GM21381 (cell line): ENCODE measurements around the gene ARID1B.

ENCODE experiments used
- ATAC-seq: cut with Tn5 transposase; IDR thresholded peaks from one replicate; pipeline ENCODE4 v1.9.1; 2021; ENCODE audit warnings: mild to moderate bottlenecking, moderate library complexity; ENCODE audit not compliant: unreplicated experiment

The ARID1B gene

GRCh38 chr6:157249826-157250225 is 472.6 kb downstream of the ARID1B start:
- ATAC-seq: no peak

- ATAC-seq: no peak
Measured at GRCh38 chr6:157251586-157252247, 474.5 kb downstream of the ARID1B start.

- no peak for ATAC-seq
Measured at GRCh38 chr6:157253017-157253416, 475.8 kb downstream of the ARID1B start.

GRCh38 chr6:157253699-157254098 is 476.5 kb downstream of the ARID1B start:
- ATAC-seq: no peak

GRCh38 chr6:157254538-157254937 is 477.4 kb downstream of the ARID1B start:
- no peak for ATAC-seq

- ATAC-seq: no peak
Measured at GRCh38 chr6:157255079-157255478, 477.9 kb downstream of the ARID1B start.

- no peak for ATAC-seq
Measured at GRCh38 chr6:157258878-157259277, 481.7 kb downstream of the ARID1B start.

- ATAC-seq: no peak
Measured at GRCh38 chr6:157259443-157259842, 482.3 kb downstream of the ARID1B start.
